GM19193 (cell line): ENCODE measurements around the gene PHF21B.

Source experiments
- POLR2A ChIP-seq: IDR thresholded peaks from 4 replicates; pipeline ENCODE4 v1.6.1; 2011; ENCODE audit not compliant: insufficient read depth, insufficient read length; ENCODE audit errors: extremely low read depth

The PHF21B gene

GRCh38 chr22:44881624-44882023 is 128.2 kb downstream of the PHF21B start:
- no peak for TF ChIP-seq POLR2A

GRCh38 chr22:44880610-44881290 is 129.1 kb downstream of the PHF21B start:
- TF ChIP-seq POLR2A, result no peak

GRCh38 chr22:44879301-44879680 is 130.5 kb downstream of the PHF21B start:
- no peak for TF ChIP-seq POLR2A

GRCh38 chr22:44878483-44879300 is 131.1 kb downstream of the PHF21B start:
- no peak for TF ChIP-seq POLR2A

GRCh38 chr22:44876921-44877320 is 132.9 kb downstream of the PHF21B start:
- TF ChIP-seq POLR2A, result no peak

GRCh38 chr22:44871782-44872181 is 138.0 kb downstream of the PHF21B start:
- no peak for TF ChIP-seq POLR2A

- no peak for TF ChIP-seq POLR2A
Observed at GRCh38 chr22:44870021-44870420, 139.8 kb downstream of the PHF21B start.

- no peak for TF ChIP-seq POLR2A
Observed at GRCh38 chr22:44869196-44869595, 140.6 kb downstream of the PHF21B start.

GRCh38 chr22:44865193-44866057 is 144.4 kb downstream of the PHF21B start:
- TF ChIP-seq POLR2A, result no peak

- TF ChIP-seq POLR2A, result no peak
Observed at GRCh38 chr22:44862981-44863860, 146.6 kb downstream of the PHF21B start.

GRCh38 chr22:44862281-44862680 is 147.5 kb downstream of the PHF21B start:
- no peak for TF ChIP-seq POLR2A

GRCh38 chr22:44861245-44861644 is 148.6 kb downstream of the PHF21B start:
- no peak for TF ChIP-seq POLR2A

- no peak for TF ChIP-seq POLR2A
Observed at GRCh38 chr22:44860311-44860710, 149.5 kb downstream of the PHF21B start.

- TF ChIP-seq POLR2A, result no peak
Observed at GRCh38 chr22:44859641-44860040, 150.2 kb downstream of the PHF21B start.
